Measurements from ENCODE around the gene PRKD2.
"Not testable (repeated sequence)": the region's sequence is repeated elsewhere in the genome, so short reads cannot be mapped to it uniquely, and the experiment has no call there.

Gene PRKD2

GRCh38 chr19:46717034-46717715 is at the start of gene PRKD2:
Gene PRKD2, minus strand, starts transcription at chr19:46717114. Its CDS starts 744 bp downstream, at chr19:46716370.
- peak; percentile 89 for DNase-seq

DNA sequence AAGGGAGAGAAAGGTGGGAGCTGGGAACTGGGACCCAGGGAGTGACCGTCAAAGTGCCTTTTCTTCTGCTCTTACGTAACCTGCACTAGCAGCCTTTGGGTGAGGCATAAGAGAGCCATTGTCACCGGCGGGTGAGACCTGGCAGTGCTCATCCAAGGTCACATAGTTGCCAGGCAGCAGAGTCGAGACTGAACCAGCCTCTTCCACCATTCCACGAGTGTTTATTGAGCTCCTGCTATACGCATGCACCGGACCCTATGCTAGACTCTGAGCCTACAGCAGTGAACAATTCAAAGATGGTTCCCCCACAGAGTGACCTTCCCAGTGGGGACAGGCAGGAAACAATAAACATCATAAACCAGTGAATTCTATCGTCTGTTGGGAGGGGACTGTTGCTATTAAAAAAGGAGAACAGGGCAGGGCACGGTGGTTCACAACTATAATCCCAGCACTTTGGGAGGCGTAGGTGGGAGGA is 47.9 kb upstream of the PRKD2 start:
- DNase-seq: no peak

DNA sequence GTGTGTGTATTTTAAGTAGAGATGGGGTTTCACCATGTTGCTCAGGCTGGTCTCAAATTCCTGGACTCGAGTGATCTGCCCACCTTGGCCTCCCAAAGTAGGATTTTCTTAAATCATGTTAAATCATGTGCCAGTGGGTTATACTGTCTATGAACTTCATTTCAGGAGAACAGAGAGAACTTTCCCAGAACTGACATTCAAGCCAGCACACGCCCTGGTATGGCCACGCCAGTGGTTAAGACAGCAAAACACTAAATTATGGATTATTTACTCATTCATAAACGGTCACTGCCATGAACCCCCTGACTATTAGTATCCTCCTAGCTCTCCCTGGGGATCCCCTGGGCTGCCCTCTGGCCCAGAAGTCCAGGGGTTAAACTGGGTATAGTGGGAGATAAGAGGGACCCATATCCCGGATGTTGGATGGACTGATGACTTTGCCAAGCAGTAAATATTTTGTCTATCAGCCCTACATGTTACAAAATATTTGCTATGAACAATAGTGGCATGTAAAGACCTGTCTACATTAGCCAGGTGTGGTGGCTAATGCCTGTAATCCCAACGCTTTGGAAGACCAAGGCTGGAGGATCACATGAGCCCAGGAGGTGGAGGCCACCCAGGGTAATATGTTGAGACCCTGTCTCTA is 45.5 kb upstream of the PRKD2 start:
- DNase-seq: no peak

- DNase-seq: no peak
These were observed 44.5 kb upstream of the PRKD2 start for GRCh38 chr19:46761418-46761831.

DNA sequence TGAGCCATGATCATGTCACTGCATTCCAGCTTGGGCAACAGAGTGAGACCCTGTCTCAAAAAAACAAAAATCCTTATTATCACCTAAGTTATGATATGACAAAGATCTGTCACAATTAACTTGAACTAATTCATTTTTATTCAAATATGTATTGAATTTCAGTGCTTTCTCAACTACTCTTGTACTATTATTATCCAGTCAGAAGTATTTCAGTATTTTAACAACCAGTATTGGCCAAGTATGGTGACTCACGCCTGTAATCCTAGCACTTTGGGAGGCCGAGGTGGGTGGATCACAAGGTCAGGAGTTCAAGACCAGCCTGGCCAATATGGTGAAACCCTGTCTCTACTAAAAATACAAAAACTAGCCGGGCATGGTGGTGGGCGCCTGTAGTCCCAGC is 44.0 kb upstream of the PRKD2 start:
- not testable (repeated sequence) for DNase-seq

- DNase-seq: no peak
These were observed 43.4 kb upstream of the PRKD2 start for GRCh38 chr19:46760363-46760762.

- DNase-seq: no peak
These were observed 43.0 kb upstream of the PRKD2 start for GRCh38 chr19:46759817-46760333.

DNA sequence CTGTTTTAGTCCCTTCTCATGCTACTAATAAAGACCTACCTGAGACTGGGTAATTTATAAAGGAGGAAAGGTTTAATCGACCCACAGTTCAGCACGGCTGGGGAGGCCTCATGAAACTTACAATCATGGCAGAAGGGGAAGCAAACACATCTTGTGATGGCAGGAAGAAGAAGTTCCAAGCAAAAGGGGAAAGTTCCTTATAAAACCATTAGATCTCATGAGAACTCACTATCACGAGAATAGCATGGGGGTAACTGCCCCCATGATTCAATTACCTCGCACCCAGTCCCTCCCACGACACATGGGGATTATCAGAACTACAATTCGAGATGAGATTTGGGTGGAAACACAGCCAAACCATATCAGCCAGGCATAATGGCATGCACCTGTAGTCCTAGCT is 42.3 kb upstream of the PRKD2 start:
- no peak for DNase-seq

GRCh38 chr19:46756544-46756888 is 39.6 kb upstream of the PRKD2 start:
- no peak for DNase-seq

- no peak for DNase-seq
These were observed 39.1 kb upstream of the PRKD2 start for GRCh38 chr19:46755853-46756543.

DNA sequence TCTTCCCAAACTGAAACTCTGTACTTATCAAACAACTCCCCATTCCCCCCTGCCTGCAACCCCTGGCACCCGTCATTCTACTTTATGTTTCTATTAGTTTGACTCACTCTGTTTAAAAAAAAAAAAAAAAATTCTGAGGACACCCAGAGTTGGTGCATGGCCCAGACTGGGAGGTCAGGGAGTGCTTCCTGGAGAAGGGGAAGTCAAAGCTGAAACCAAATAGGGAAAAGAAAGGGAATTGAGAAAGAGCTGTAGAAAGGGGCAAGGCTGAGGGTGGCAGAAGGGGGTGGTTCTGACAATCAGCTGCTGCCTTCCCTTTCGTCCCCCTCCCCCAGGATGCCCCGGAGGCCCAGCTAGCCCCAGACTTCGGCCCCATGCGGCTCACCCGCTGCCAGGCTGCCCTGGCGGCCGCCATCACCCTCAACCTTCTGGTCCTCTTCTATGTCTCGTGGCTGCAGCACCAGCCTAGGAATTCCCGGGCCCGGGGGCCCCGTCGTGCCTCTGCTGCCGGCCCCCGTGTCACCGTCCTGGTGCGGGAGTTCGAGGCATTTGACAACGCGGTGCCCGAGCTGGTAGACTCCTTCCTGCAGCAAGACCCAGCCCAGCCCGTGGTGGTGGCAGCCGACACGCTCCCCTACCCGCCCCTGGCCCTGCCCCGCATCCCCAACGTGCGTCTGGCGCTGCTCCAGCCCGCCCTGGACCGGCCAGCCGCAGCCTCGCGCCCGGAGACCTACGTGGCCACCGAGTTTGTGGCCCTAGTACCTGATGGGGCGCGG is 38.4 kb upstream of the PRKD2 start:
- no peak for DNase-seq

DNA sequence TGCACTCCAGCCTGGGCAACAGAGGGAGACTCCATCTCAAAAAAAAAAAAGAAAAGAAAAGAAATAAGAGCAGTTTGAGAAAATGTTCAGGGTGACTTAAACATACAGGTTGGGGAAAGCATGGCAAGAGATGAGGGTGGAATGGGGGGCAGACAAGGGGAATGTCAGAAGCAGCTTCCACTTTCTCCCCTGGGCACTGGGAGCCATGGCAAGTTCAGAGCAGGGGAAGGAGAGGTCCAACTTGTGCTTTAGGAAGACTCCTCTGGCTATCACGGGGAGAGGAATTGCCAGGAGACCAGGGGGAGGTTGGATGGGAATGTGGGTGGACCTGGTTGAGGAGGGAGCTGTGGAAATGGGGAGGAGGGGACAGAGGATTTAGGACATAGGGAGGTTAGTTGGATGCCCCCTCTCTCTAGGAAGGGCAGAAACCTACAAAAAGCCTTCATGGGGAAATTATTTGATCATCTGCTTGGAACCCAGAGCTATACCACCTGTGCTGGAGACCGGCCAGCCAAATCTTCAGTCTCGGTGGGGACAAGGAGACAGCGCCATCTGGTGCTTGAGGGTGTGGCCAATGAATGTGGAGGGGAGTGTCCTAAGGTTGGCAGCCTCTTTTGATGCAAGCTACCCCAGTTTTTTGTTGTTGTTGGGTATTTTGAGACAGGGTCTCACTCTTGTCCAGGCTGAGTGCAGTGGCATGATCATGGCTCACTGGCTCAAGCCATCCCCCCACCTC is 36.7 kb upstream of the PRKD2 start:
- DNase-seq: peak; percentile 75

- peak; percentile 85 for DNase-seq
These were observed 31.6 kb upstream of the PRKD2 start for GRCh38 chr19:46748325-46749109.

DNA sequence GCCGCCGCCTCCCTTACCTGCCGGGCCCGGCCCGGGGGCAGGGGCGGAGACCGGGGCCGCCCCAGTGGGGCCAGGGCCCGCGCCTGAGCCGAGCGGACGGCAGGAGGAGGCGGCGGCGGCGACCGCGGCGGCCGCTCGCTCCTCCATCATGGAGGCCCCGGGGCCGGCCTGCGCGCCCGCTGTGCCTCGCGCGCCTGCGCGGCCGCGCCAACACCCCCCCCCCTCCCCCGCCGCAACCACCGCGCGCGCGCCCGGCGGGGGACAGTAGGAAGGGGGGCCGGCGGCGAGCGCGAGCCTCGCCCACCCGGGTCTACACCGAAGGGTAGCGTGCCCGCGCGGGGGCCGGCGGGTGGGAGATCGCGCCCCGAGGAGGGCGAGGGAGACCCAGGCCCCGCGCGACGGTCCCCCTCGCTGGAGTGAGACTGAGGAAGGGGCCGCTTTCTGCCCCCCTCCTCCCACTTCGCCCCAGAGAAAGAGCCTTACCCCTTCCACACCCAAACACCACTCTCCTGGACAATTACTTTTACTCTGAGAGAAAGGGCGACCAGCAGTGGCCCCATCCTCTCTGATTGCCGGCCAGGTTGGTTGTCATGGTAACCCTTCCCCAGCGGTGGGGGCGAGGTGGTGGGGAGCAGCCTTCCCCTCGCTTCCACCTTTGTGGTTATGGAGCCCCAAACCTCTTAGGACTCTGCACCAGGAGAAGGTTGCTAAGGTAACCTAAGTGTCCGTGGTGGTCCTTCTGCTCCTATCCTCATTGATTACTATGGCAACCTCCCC is 29.6 kb upstream of the PRKD2 start, which contains the start of gene STRN4:
Gene STRN4, minus strand, starts transcription at position 170 of the 777 bp plus-strand sequence. Its CDS starts 20 bp downstream, at position 150.
- peak; percentile 78 for DNase-seq

DNA sequence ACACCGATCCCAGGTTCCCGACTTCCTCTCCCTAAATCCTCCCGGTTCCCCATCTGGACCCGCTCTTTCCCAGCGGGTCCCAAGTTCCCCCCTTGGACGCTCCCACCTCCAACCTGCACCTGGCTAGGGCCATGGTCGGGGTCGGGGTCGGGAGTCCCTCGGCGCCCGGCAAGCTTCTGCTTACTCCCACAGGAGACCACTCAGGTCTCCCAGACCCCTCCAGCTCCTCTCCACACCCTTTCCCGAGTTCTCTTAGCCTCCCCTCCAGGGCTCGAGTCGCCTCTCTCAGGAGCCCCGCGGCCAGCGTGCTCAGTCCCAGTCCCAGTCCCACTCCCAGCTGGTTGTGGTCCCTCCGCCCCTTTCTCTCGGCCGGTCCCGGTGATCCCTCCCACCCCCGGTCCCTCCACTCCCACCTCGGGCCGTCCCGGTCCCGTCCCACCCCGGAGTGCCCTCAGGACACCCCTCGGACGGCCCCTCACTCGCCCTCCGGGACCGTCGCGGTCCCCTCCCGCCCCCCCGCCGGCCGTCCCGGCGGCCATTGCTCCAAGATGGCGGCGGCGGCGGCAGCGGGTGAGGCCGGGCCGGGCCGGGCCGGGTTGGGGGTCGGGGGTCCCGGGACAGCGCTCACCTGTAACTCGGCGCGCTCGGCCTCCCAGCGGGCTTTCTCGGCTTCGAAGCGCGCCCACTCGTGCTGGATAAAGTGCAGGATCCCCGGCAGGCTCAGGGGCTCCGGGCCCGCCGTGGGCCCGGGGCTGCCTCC is 28.8 kb upstream of the PRKD2 start, which contains the start of gene FKRP:
Gene FKRP, plus strand, starts transcription at position 537 of the 760 bp plus-strand sequence. CDS start 9,394 bp downstream, outside the sequence.
- DNase-seq: peak; percentile 48

- DNase-seq: no peak
These were observed 28.1 kb upstream of the PRKD2 start for GRCh38 chr19:46745030-46745429.

DNA sequence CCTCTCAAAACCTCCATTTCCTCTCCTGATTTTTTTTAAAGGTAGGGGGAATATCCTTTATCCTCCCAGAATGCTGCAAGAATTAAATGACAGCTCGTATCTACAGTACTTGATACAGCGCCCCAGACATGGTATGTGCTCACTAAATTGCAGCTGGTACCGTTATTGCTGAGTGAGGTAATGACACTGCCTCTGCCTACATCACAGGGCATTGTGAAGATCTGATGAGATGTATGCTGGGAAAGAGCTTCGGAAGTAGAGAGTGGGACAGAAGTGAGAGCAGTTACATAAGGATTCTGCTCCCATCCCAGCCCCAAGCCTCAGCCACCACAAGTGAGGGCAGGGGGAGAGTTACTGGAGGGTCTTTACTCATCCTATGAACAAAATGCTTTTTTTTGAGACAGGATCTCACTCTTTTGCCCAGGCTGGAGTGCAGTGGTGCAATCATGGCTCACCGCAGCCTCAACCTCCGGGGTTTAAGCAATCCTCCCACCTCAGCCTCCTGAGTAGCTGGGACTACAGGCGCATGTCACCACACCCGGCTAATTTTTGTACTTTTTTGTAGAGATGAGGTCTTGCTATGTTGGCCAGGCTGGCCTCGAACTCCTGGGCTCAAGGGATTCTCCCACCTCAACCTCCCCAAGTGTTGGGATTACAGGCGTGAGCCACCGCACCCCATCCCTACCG is 27.2 kb upstream of the PRKD2 start:
- no peak for DNase-seq

DNA sequence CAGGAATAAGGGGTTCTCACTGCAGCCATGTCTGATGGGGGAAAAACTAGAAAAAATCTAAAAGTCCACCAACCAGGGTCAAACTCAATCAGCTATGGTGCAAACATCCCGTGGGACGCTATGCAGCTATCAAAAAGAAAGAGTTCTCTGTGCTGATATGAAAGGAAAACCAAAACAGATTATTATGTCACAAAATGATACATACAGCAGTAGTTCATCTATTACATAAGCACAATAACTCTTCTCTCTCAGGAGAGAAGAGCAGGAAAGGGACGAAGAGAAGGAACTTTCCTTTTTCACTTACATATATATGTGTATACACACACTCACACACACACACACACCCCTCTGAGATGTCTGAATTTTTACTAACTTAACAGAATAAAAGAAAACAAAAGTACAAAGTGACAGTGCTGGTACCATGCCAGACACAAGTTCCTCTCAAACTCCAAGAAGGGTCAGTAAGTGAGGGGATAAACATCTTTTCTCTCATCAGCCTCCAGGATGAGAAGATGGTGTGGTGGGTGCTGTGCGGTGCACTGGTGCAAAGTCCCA is 26.1 kb upstream of the PRKD2 start:
- DNase-seq: no peak
